ENCODE results near the gene CGGBP1.

Gene CGGBP1

GRCh38 chr3:88057630-88058305, 1.0 kb downstream of the CGGBP1 start:
- peak overlapping the region; percentile 92 for H3K27ac ChIP-seq
- peak; percentile 16 for TF ChIP-seq CTCF (conservative IDR thresholded peaks at IDR 0.05)
- no peak for TF ChIP-seq ZFX (IDR thresholded peaks at IDR 0.05)

GRCh38 chr3:88046766-88047165, 12.0 kb downstream of the CGGBP1 start:
- TF ChIP-seq ZFX (IDR thresholded peaks at IDR 0.05) (no peak), CTCF (conservative IDR thresholded peaks at IDR 0.05) (no peak)
- H3K27ac ChIP-seq: no peak overlapping the region

- no peak overlapping the region for H3K27ac ChIP-seq
- TF ChIP-seq ZFX (IDR thresholded peaks at IDR 0.05): no peak
- TF ChIP-seq CTCF (conservative IDR thresholded peaks at IDR 0.05): no peak
Observed at GRCh38 chr3:88044411-88044810, 14.4 kb downstream of the CGGBP1 start.

GRCh38 chr3:88041005-88041404, 17.8 kb downstream of the CGGBP1 start:
- no peak overlapping the region for H3K27ac ChIP-seq
- TF ChIP-seq CTCF (conservative IDR thresholded peaks at IDR 0.05): no peak
- no peak for TF ChIP-seq ZFX (IDR thresholded peaks at IDR 0.05)

GRCh38 chr3:88040529-88040928, 18.3 kb downstream of the CGGBP1 start:
- TF ChIP-seq CTCF (conservative IDR thresholded peaks at IDR 0.05): no peak
- no peak for TF ChIP-seq ZFX (IDR thresholded peaks at IDR 0.05)
- H3K27ac ChIP-seq: no peak overlapping the region

- H3K27ac ChIP-seq: no peak overlapping the region
- no peak for TF ChIP-seq CTCF (conservative IDR thresholded peaks at IDR 0.05)
- TF ChIP-seq ZFX (IDR thresholded peaks at IDR 0.05): no peak
Observed at GRCh38 chr3:88038566-88038965, 20.2 kb downstream of the CGGBP1 start.

GRCh38 chr3:88036221-88036620, 22.6 kb downstream of the CGGBP1 start:
- TF ChIP-seq ZFX (IDR thresholded peaks at IDR 0.05) (no peak), CTCF (conservative IDR thresholded peaks at IDR 0.05) (no peak)
- no peak overlapping the region for H3K27ac ChIP-seq

Measured in C4-2B (cell line).